Activated CD4-positive, alpha-beta T cell treated with anti-CD3 and anti-CD28 coated beads, Interleukin-2, Interleukin-4, amounts not matched to agents 100 ng/mL and 50 ng/mL, durations not matched to agents 16 hours and 8 hours (primary cell): Measurements from ENCODE around the gene PPP1R13B.
"Not testable (repeated sequence)": the region's sequence is repeated elsewhere in the genome, so short reads cannot be mapped to it uniquely, and the experiment has no call there.

Source experiments
- DNase-seq: peaks from one replicate; pipeline ENCODE4 v3.0.0-alpha.2; 2020; ENCODE audit warnings: low spot score

PPP1R13B gene

DNA sequence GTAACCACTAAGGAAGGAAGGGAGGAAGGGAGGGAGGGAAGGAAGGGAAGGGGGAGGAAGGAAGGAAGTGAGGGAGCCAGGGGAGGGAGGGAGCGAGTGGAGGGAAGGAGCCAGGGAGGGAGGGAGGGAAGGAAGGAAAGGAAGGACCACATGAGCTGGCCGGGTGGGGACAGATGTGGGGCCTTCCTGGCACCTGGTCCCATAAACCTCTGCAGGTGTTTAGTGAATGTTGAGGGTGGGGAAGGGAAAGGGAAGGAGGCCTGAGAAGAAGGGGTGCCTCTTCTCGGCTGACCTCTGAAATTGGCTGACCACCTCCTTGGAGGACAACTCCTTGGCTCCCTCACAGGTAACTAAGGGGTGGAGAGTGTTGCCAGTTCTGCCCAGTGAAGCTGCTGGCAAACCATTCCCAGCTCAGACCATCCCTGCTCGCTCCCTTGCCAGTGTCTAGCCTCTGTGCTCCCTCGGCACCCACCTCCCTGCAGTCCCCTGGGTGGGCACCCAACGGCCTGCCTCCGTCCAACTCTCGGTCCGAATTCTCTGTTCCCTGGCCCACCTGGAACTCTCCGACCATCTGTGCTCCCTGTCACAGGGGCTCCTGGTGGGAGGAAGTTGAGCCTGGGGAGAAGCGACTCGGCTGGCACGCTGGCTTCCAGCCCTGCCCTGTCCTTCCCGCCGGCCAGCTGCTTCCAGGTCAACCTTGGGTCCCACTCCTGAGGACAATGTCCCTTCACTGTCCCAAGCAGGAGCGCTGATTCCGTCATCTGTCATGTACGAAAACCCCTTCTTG lies 12.2 kb upstream of the PPP1R13B start:
- no peak for DNase-seq

DNA sequence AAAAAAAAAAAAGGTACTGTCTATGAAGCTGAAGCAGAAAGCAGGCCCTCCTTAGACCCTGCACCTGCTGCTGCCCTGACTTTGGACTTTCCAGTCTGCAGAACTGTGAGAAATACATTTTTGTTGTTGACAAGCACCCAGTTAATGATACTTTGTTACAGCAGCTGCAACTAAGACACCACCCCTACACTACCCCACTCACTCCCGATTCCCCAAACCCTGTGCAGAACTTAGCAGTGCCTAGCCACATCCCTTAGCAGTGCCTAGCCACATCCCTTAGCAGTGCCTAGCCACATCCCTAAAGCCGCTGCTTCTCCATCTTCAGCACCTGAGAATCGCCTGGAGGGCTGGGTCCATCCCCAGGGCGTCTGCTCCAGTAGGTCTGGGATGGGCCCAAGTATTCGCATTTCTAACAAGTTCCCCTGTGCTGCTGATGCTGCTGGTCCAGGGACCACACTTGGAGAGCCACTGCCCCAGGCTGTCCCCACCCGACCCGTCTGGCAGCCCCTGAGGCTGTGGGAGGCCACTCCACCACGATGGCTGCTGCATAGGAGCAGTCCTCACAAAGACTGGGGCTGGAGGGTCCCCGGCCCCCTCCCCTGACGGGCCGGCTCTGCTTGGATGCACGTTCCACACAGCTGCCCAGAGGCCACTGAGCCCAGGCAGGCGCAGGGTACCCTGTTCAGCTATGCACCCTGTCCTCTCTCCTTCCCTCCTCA lies 10.8 kb upstream of the PPP1R13B start:
- no peak for DNase-seq

DNA sequence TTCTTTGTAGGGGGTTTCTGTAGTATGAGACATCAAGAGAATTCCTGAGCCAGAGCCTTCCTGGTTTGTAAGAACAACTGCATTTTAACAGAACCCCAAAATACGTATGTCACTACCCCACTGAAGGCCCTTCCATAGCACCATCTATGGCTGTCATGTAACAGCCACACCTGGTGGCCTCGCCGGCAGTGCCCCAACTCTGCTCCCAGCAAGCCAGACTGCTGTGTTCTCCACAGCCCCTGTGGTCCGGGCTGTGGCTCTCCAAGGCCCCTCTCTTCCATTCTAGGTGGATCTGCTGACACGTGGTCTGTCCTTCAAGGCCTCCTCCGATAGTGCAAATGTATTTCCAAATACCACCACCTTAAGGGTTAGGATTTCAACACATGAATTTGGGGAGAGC lies 9.9 kb upstream of the PPP1R13B start:
- no peak for DNase-seq

DNA sequence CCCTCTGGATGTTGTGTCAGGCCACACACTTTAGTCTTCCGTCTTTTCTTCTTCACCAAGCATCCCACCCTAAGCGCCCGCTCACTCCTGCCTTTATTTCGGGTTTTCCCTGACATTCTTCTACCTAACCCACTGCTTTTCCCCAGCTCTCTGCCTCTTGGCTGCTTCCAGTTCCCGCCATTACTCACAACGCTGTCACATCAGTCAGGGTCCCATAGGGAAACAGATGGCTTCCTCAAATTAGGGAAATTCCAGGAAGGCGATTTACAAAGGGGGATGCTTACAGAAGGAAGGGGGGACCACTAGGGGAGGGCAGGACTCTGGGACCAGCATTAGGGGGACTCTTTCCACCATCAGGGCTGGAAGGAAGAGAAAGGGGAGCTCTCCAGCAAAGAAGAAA lies 9.2 kb upstream of the PPP1R13B start:
- no peak for DNase-seq

DNA sequence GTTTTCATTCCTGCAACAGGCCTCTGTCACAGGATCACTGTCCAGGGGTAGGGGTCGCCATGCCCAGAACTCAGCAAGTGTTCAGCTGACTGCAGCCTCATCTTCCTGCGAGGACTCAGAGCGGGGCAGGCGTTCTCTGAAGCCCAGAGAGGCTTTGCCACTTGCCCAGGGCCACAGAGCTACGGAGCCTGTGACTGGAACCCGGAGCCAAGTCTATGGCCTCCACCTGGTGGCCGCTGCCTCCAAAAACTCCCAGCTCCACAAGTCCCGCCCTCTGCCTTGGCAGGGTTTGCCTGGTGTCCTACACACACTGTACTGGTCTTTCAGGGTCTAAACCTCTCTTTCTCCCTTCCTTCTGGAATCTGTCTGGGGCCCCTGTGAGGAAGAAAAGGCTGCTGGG lies 8.7 kb upstream of the PPP1R13B start:
- no peak for DNase-seq

DNA sequence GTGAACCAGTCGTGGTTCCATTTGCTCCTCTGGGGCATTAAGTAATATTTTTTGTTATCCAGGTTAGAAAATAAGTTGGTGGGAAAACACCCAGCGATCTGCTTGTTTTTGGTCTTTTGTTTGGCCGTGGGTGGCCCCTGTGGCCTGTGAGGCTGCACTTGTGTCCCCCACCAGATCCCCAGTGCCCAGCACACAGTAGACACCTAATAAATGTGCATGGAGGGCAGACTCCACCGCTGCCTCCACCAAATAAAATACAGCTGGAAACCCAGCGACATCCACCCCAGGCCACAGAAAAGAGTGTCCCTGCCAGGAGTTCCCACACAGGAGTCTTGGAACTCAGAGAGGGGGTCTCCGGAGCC lies 8.3 kb upstream of the PPP1R13B start:
- no peak for DNase-seq

DNA sequence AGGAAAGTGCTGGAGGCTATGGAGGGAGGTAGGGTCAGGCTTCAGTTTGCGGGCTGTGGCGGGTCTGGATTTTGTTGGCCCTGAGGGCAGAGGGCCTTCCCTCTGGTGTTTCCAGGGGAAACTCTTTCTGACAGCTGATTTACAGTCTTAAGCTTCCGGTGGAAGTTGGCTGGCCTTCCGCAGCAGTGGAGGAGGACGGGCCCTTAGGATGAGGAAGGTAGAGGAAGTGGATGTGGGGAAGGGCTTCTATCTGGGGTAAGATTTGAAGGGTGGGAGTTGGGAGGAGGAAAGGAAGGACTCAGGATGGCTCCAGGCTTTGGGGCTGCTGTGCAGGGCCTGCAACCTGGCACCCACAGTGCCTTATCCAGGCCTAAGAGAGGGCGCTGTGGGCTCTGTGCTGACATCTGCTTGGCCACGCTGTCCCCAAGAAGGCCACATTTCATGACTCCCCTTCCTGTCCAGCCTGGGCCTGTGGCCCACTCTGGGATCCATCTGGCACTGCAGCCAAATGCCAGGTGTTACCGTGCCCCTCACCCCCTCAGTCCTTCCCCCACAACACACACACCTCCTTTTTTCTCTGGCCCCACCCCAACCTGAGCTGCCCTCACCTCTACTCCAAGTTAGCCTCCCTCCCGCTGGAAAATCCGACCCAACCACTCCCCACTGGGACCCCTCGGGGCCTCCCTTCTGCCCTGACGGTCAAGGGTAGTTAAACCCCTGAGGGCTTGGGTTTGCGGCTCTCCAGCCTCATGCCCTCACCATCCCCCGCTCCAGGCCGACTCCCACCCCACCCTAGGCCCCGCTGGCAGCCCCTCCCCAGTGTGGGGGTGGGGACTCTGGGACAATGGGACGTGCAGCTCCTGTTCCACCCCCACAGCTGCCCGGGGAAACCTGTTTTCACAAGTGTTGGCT lies 7.7 kb upstream of the PPP1R13B start:
- no peak for DNase-seq

DNA sequence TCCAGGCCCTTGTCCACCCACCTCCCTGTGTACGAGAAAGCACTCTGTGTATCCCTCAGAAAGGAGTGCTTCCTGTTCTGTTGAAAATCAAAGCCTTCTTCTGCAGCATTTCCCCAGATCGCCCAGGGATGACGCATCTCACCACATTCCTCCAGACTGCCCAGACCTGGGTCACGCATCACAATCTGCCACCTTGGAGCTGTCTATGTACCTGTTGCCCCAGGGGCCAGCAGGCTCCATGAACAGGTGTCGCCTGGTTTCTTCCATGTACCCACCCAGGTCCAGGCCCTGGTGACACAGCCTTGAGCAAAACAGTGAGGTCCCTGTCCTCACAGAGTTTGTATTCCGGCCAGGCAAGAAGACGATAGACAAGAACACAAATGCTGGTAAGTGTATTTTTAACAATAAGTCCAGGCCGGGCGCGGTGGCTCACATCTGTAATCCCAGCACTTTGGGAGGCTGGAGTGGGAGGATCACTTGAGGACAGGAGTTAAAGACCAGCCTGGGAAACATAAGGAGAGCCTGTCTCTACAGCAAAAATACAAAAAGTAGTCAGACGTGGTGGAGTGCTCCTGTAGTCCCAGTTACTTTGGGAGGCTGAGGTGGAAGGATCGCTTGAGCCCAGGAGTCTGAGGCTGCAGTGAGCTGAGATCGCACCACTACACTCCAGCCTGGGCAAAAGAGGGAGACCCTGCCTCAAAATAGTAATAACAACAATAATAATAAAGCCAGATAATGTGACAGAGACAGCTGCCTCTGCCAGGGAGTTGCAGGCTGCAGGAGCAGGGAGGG lies 6.8 kb upstream of the PPP1R13B start:
- no peak for DNase-seq

DNA sequence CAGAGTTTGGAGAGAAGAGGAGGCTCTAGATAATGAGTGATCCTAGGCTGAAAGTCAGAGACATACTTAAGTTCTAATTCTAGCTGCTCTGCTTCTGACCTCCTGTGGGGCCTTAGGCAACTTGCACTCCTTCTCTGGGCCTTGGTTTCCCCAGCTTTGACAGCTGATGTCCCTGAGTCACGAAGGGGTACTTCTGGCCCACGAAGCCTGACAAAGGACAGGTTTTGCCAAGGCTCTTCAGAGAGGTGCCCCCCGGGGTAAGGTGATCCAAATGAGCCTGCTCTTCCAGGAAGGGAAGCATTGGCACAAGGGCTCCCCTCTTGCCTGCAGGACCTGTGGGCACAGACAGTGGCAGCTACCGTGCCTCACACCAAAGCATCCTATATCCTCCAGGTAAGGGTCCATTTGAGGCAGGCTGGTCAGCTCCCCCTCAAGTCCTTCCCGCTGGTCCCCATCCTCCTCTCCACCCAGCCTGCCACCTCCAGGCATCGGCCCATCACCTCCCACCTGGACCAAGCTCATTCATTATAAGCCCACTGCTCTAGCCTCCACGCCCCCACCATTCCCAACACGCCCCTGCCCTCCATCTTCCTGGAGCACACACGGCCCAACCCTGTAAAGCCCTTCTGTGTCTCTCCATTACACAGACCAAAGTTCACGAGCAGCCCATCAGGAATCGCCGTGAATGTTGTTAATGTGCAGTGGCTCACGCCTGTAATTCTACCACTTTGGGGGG lies 1.9 kb upstream of the PPP1R13B start:
- no peak for DNase-seq

DNA sequence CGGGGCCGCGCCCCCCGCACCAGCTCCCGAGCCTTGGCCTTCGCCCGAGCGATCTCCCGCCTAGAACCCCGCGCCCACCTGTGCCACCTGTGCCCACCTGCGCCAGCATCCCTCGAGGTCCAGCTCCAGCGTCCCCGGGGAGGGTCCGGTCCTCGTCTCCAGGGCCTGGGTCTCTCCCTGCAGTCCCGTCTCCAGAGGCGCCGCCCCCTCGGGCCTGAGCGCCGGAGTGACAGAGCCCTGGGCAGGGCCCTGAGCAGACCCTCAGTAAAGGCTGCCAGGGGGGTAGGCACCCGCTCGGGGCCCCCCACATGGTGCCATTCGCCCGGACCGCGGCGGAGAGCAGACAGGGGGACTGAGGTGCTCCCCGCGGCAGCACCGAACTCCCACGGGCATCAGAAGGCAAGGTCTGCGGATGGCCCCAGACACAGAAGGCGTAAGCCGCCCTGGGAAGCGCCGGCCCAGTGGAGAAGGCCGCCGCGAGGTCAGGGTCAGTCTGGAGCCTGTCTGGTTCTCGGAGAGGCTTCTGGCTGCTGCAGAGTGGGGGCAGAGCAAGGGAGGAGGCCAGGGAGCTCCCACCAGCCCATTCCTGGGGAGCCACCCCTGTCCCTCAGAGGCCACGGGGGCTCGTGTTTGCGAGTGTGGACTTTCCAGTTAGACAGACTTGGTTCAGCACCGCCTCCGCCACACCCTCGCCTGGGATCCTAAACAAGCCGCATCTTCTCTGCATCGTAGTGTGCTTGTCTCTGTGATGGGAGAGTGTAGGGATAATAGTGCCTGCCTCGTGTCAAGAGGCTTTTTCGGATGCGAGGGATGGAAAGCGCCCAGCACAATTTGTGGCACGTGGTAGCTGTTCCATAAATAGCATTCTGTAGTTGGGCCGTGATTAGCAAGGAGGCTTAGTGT lies 1.1 kb upstream of the PPP1R13B start:
- DNase-seq, result no peak

DNA sequence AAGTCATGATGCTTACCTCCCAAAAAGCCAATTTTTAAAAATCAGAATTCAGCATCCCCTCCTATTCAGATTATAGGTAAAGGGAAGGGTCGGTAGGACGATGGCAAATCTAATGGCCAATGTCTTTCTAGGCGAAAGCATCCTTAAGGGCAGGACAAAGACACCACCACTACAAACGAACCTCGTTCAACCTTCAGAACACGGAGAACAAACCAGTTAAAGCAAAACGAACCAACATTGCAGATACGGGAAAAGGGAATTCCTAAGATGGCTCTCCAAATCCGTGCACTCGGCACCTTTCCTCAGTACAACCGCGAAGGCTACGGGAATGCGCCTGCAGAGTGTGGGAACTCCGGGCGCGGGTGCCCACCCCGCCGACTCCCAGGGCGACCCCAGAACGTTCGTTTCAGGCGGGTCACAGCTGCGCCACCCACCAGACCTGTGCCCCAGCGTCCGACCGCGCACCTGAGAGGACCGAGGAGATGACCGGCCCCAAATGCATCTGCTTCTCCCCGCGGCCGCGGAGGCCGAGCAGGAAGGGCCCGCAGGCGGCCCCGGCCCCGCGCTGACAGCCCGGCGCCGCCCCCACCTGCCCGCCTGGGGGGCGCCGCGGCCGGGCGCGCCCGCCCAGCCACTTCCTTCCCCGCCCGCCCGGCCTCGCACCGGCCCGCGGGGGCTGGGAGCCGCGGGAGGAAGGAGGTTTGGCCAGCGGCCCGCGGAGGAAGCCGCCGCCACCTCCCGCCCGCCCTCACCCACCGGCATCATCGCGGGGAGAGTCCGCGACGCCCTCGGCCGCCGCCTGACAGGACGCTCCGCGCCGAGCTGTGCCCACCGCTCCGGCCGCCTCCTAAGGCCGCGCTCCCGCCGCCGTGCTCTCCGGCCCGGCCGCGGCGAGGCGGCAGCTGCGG lies 578 bp downstream of the PPP1R13B start:
- no peak for DNase-seq

DNA sequence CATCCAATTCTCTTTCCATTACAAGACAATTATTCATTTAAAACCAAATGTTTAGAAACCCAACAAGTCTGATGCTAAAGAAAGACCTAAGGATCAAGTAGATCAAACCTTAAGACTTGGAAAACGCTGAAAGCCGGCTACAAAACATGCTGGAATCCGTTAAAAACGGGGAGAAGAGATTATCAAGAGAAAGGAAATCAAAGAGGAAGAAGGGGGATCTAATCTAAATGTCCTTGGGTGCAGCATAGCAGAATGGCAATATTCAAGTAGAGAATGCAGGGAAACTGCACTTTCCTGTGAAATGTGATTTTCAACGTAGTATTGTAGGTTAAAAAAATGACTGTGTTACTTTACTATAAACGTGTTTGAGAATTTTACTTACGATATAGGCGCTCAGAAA lies 1.3 kb downstream of the PPP1R13B start:
- no peak for DNase-seq

DNA sequence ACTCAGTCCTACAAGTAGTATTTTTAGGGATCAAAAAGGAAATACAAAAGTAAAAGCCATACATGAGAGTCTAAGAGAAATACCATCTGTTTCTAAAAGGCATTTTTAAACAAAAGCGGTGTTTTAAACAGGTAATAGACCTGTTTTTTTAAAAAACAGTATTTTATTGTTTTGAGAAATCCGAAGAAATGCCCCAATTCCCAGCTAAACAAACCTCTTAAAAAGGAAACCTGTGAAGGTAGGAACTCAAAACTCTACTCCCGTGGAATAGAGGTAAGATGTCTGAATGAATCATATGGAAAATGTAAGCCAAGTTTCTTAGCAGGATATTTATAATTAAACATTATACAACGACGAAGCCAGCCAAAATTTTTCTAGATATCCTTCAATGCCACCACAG lies 2.0 kb downstream of the PPP1R13B start:
- no peak for DNase-seq

DNA sequence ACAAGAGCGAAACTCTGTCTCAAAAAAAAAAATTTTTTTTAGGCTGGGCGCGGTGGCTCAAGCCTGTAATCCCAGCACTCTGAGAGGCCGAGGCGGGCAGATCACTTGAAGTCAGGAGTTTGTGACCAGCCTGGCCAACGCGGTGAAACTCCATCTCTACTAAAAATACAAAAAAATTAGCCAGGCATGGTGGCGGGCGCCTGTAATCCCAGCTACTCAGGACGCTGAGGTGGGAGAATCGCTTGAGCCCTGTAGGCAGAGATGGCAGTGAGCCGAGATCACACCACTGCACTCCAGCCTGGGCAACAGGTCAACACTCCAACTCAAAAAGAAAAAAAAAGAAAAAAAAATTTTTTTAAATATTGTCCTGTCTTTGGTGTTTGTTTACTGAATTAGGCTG lies 6.1 kb downstream of the PPP1R13B start:
- not testable (repeated sequence) for DNase-seq

DNA sequence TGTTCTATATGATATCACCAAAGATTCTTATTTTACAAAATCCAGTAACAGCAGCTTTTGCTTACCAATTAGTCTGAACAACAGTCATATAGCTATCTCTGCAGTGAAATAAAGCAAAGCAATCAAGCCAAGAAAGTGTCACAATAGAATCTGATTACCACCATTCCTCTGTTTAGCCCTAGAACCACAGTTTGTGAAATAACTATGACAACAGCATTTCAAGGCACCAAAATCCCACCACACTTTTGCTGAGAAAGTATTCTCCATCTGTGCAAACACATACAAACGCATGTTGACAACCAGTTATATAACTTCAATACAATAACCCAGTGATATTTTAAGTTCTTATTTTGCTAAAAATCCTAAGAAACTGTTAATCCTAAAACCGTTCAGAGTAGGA lies 7.4 kb downstream of the PPP1R13B start:
- DNase-seq, result no peak

DNA sequence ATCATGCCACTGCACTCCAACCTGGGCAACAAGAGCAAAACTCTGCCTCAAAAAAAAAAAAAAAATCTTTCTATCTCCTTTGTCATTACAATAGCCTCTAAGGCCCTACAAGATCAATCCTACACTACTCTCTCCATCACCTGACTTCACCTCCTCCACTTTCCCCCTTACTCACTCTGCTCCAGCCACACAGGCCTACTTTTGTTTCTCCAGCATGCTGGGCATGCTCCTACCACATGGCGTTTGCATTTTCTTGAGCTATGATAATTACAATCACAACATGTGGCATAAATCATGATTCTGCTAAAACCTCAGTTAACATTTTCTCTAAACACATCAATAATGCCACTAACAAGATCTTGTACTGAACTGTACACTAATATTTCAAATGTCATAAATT lies 7.8 kb downstream of the PPP1R13B start:
- no peak for DNase-seq

DNA sequence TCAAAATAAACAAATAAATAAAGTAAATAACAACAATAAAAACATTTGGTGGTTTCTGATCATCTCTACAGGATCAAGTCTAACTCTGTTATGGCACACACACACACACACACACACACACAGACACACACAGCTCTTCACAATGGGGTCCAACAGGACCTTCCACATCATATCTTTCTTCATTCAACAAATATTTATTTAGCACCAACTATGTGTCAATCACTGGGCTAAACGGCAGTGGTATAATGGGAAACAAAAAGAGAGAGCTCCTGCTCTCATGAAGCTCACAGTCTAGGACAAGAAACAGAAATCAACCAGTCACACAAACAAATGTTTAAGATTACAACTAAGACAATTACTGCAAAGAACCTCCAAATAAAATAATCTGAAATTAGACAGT lies 9.3 kb downstream of the PPP1R13B start:
- DNase-seq, result no peak

DNA sequence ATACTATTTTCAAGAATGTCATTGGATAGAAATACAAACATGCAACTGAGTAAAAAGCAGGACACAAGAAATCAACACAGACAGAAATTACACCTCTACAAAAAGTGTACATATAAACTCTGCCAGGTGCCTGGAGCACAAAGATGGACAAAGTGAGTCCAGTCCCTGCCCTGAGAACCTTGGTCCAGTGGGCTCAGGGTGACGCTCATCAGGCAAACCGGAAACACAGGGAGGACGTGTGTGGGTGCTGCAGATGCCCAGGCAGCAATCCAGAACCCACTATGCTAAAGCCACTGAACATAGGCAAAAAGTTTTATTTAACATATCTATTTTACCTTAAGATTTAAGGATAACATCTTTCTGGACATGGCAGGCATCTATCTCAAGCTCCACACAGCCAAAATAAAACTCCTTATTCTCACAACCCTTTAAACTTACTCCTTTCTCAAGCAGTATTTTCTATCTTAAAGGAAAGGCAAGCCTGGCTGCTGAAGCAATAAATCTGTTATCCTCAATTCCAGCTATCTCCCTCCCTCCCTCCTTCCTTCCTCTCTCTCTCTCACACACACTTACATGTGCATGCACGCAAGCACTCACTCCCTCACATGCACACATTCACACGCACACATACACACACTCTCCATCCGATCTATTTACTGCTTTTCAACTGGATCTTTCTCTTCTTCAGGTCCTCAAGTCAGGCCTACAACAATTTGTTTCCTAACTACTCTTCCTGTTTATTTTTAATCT lies 10.2 kb downstream of the PPP1R13B start:
- DNase-seq, result no peak
